ENCODE measurements around the gene KBTBD12. TPM values are rescaled to one million over a fixed set of nuclear protein-coding genes. Genes with fewer than 3 reads are reported as not detected.

KBTBD12 gene
- total RNA-seq, 2 donors from 2014 or later: not detected

GRCh38 chr3:127940116-127940515 lies 25.1 kb downstream of the KBTBD12 start:
- peaks cover 0 to 2% of the 10 kb centered on the region in 2 donors for H3K9me3 Mint-ChIP-seq
- ATAC-seq (replicated peaks in 1 of 2): no peak
- no peaks in the 10 kb centered on the region for H3K4me1 Mint-ChIP-seq (ENCODE audit: low read depth)
- H3K36me3 Mint-ChIP-seq (ENCODE audit: insufficient read depth in 2 of 2): no peaks in the 10 kb centered on the region
- H3K27ac Mint-ChIP-seq: no peak overlapping the region
- H3K4me3 Mint-ChIP-seq: no peak overlapping the region
- no peak for DNase-seq
- H3K27me3 Mint-ChIP-seq (ENCODE audit: low read depth): peaks cover 10% of the 10 kb centered on the region

- Mint-ChIP-seq H3K36me3 (ENCODE audit: insufficient read depth in 2 of 2) (no peaks in the 10 kb centered on the region), H3K27me3 (ENCODE audit: low read depth) (peaks cover 25% of the 10 kb centered on the region), H3K4me1 (ENCODE audit: low read depth) (no peaks in the 10 kb centered on the region), H3K9me3 (peaks cover 0 to 2% of the 10 kb centered on the region in 2 donors), H3K4me3 (no peak overlapping the region), H3K27ac (no peak overlapping the region)
- ATAC-seq (replicated peaks in 1 of 2) (no peak), DNase-seq (no peak)
Observed at GRCh38 chr3:127942613-127943012, 27.6 kb downstream of the KBTBD12 start.

DNA sequence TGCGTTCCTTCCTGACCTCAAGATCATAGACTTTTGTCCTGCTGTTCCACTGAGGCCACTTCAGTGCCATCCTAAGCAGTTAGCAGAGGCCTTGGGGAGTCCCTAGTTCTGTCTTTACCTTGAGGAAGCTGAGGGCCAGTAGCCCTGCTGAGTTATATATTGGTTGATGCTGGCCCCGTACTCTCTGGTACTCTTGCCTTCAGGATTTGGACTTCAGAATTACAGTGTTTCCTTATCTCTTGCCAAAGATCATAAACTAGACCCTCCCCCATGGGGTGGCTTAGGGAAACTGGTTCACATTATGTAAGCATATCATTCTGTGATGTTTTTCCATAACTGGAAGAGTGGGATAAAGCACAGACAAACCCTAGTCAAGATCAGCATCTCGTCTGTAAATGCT lies 33.2 kb downstream of the KBTBD12 start:
- no peaks in the 10 kb centered on the region for H3K36me3 Mint-ChIP-seq (ENCODE audit: insufficient read depth in 2 of 2)
- no peak for ATAC-seq (replicated peaks in 1 of 2)
- H3K4me3 Mint-ChIP-seq: no peak overlapping the region
- H3K27me3 Mint-ChIP-seq (ENCODE audit: low read depth): peaks cover 34% of the 10 kb centered on the region
- DNase-seq: no peak
- H3K27ac Mint-ChIP-seq: no peak overlapping the region
- no peaks in the 10 kb centered on the region for H3K9me3 Mint-ChIP-seq
- no peaks in the 10 kb centered on the region for H3K4me1 Mint-ChIP-seq (ENCODE audit: low read depth)

DNA sequence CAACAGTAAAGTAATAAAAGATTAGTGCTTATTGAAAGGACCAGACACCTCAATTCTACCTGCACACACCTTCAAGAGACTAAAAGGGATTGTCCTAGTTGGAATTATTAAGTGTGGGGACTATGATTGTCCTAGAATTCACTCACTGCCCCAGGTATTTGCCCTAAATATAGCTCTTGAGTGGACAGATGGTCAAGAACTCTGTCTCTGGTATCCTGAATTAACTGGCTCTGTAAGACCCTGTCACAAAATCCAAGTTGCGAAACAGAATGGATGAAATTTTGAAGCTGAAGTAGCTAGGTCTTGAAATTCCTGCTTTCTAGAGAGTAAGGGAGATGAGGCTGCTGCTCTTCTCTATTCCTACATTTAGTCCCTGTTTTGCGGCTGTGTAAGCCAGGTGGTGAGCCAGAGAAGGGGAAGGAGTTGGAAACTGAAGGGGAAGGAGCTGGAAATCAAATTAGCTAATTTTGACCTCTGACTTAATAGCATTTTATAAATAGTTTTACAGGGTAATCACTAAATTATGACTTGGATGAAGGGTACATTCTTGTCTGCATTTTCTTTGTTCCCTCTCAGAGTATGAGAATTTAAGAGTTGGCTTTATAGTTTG lies 34.5 kb downstream of the KBTBD12 start:
- Mint-ChIP-seq H3K9me3 (no peaks in the 10 kb centered on the region), H3K4me3 (no peak overlapping the region), H3K4me1 (ENCODE audit: low read depth) (no peaks in the 10 kb centered on the region), H3K36me3 (ENCODE audit: insufficient read depth in 2 of 2) (no peaks in the 10 kb centered on the region), H3K27me3 (ENCODE audit: low read depth) (peaks cover 37% of the 10 kb centered on the region), H3K27ac (no peak overlapping the region)
- ATAC-seq (replicated peaks in 1 of 2) (no peak), DNase-seq (no peak)

DNA sequence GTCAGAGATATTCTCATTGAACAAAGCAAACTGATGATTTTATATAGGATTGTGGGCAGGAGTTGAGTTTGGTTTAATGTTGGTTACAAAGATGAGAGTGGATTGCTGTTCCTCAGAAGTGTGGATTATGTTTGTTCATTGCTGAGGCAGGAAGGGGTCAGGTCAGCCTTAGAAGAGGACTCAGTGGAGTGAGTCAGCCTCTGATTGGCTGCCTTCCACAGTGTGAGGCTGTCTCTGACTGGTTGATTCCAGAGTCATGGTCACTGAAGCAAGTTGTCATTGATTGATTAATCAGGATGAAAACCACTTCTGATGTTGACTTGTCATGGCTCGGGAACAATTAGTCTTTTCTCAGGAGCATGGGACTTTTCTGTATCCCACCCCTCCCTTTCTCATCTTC lies 36.2 kb downstream of the KBTBD12 start:
- H3K4me1 Mint-ChIP-seq (ENCODE audit: low read depth): no peaks in the 10 kb centered on the region
- H3K36me3 Mint-ChIP-seq (ENCODE audit: insufficient read depth in 2 of 2): no peaks in the 10 kb centered on the region
- ATAC-seq (replicated peaks in 1 of 2) (no peak), DNase-seq (no peak)
- no peak overlapping the region for H3K4me3 Mint-ChIP-seq
- peaks cover 44% of the 10 kb centered on the region for H3K27me3 Mint-ChIP-seq (ENCODE audit: low read depth)
- H3K27ac Mint-ChIP-seq: no peak overlapping the region
- H3K9me3 Mint-ChIP-seq: no peaks in the 10 kb centered on the region

DNA sequence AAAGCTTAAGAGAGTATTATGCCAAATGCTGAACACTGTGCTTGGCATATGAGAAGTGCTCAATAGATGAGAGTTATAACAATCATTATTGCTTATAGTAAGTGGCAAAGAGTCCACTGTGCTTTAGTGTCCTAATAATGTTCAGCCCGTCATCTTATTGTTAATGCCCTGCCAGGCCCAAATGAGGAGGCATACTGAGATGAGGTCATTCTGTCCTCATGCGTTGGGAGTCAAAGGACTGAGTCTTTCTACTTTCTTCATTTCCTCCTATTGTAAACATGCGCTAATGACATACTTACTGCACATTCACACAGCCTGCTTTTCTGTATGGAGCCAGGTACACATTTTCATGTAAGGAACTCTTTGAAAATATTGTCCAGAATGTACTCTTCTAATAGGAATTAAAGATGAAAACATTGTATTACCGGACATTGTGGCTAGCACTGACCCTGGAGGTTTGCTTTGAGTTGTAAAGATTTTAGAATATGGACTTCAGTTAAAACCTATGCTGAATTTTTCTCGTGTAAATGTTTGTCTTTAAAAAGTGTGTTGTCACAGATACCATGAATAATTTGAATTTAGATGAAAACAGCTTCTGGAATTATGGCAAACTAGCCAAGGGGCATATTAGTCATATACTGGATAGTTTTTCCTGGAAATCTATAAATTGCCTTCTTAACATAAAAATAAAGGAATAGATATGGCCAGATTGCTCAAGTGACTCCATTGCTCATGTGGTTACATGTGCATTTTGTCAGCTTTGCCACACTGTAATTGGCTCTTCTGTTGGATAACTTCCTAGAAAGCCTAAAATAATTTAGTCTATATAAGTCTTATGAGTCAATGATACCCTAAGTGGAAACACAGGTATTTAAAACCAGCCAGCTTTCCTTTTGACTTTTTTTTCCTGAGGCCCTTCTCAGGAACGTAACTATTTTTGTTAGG lies 38.3 kb downstream of the KBTBD12 start:
- no peak for ATAC-seq (replicated peaks in 1 of 2)
- H3K4me3 Mint-ChIP-seq: no peak overlapping the region

GRCh38 chr3:127954640-127955039 lies 39.6 kb downstream of the KBTBD12 start:
- Mint-ChIP-seq H3K4me3 (no peak overlapping the region), H3K36me3 (ENCODE audit: insufficient read depth in 2 of 2) (no peaks in the 10 kb centered on the region), H3K9me3 (no peaks in the 10 kb centered on the region), H3K27ac (no peak overlapping the region), H3K4me1 (ENCODE audit: low read depth) (no peaks in the 10 kb centered on the region), H3K27me3 (ENCODE audit: low read depth) (peaks cover 26% of the 10 kb centered on the region)
- DNase-seq: no peak
- ATAC-seq (replicated peaks in 1 of 2): no peak

More for the DNA sequence above, 38.3 kb downstream of the KBTBD12 start:
- H3K36me3 Mint-ChIP-seq (ENCODE audit: insufficient read depth in 2 of 2): no peaks in the 10 kb centered on the region
- H3K4me1 Mint-ChIP-seq (ENCODE audit: low read depth): no peaks in the 10 kb centered on the region
- H3K9me3 Mint-ChIP-seq: no peaks in the 10 kb centered on the region
- DNase-seq: no peak
- H3K27me3 Mint-ChIP-seq (ENCODE audit: low read depth): peaks cover 26% of the 10 kb centered on the region
- H3K27ac Mint-ChIP-seq: no peak overlapping the region

DNA sequence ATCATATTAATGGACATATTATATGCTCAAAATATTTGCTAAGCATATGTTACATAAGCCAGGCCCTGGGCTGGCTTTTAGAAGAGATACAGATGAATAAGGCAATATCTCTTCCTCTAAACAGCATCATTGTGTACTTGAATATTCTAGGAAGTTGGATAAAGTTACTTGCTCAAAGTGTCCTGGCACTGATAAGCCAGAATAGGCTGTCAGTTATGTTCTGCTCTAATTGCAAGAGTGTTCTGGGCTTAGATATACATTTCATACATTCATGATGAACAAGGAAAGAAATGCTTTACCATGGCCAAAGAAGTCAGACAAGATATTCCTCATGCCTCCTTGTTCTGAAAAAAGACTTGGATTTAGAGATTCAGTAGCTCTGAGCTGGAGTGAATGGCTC lies 40.7 kb downstream of the KBTBD12 start:
- peaks cover 18% of the 10 kb centered on the region for H3K27me3 Mint-ChIP-seq (ENCODE audit: low read depth)
- no peak for DNase-seq
- no peak overlapping the region for H3K4me3 Mint-ChIP-seq
- no peaks in the 10 kb centered on the region for H3K9me3 Mint-ChIP-seq
- no peaks in the 10 kb centered on the region for H3K4me1 Mint-ChIP-seq (ENCODE audit: low read depth)
- ATAC-seq (replicated peaks in 1 of 2): no peak
- no peak overlapping the region for H3K27ac Mint-ChIP-seq
- no peaks in the 10 kb centered on the region for H3K36me3 Mint-ChIP-seq (ENCODE audit: insufficient read depth in 2 of 2)

DNA sequence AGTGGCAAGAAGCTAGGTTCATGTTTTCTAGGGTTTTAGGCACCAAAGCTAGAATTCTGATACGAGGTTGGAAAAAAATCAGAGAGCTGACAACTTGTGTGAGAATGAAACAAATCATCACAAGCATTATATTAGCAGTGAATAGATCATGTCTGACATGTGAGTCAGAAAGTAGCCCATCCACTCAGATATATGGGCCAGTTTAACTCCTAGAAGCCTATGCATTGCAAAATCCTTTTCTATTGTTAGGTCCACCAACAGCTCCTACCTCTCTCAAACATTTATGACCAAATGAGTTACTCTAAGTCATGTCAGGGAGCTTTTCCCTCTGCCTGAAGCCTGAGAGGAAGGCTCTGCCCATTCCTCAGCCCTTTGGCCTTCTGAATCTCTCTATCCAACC lies 44.0 kb downstream of the KBTBD12 start:
- Mint-ChIP-seq H3K36me3 (ENCODE audit: insufficient read depth in 2 of 2) (no peaks in the 10 kb centered on the region), H3K27ac (no peak overlapping the region), H3K9me3 (no peaks in the 10 kb centered on the region), H3K27me3 (ENCODE audit: low read depth) (peaks cover 11% of the 10 kb centered on the region), H3K4me1 (ENCODE audit: low read depth) (no peaks in the 10 kb centered on the region), H3K4me3 (no peak overlapping the region)
- no peak for ATAC-seq (replicated peaks in 1 of 2)
- no peak for DNase-seq

GRCh38 chr3:127959873-127960272 lies 44.8 kb downstream of the KBTBD12 start:
- no peak overlapping the region for H3K27ac Mint-ChIP-seq
- H3K4me3 Mint-ChIP-seq: no peak overlapping the region
- no peaks in the 10 kb centered on the region for H3K4me1 Mint-ChIP-seq (ENCODE audit: low read depth)
- peaks cover 5% of the 10 kb centered on the region for H3K27me3 Mint-ChIP-seq (ENCODE audit: low read depth)
- DNase-seq (no peak), ATAC-seq (replicated peaks in 1 of 2) (no peak)
- no peaks in the 10 kb centered on the region for H3K36me3 Mint-ChIP-seq (ENCODE audit: insufficient read depth in 2 of 2)
- H3K9me3 Mint-ChIP-seq: no peaks in the 10 kb centered on the region

- DNase-seq: no peak
- H3K4me1 Mint-ChIP-seq (ENCODE audit: low read depth): no peaks in the 10 kb centered on the region
- H3K36me3 Mint-ChIP-seq (ENCODE audit: insufficient read depth in 2 of 2): no peaks in the 10 kb centered on the region
- H3K4me3 Mint-ChIP-seq: no peak overlapping the region
- H3K27me3 Mint-ChIP-seq (ENCODE audit: low read depth): peaks cover 2% of the 10 kb centered on the region
- H3K27ac Mint-ChIP-seq: no peak overlapping the region
- no peaks in the 10 kb centered on the region for H3K9me3 Mint-ChIP-seq
- no peak for ATAC-seq (replicated peaks in 1 of 2)
Observed at GRCh38 chr3:127960421-127960965, 45.5 kb downstream of the KBTBD12 start.

GRCh38 chr3:127961124-127961523 lies 46.1 kb downstream of the KBTBD12 start:
- no peaks in the 10 kb centered on the region for H3K4me1 Mint-ChIP-seq (ENCODE audit: low read depth)
- H3K27me3 Mint-ChIP-seq (ENCODE audit: low read depth): peaks cover 8% of the 10 kb centered on the region
- H3K9me3 Mint-ChIP-seq: no peaks in the 10 kb centered on the region
- no peak for DNase-seq
- ATAC-seq (replicated peaks in 1 of 2): no peak
- no peak overlapping the region for H3K4me3 Mint-ChIP-seq
- no peaks in the 10 kb centered on the region for H3K36me3 Mint-ChIP-seq (ENCODE audit: insufficient read depth in 2 of 2)
- H3K27ac Mint-ChIP-seq: no peak overlapping the region

- Mint-ChIP-seq H3K36me3 (ENCODE audit: insufficient read depth in 2 of 2) (no peaks in the 10 kb centered on the region), H3K27me3 (ENCODE audit: low read depth) (peaks cover 17% of the 10 kb centered on the region), H3K27ac (no peak overlapping the region), H3K4me1 (ENCODE audit: low read depth) (no peaks in the 10 kb centered on the region), H3K4me3 (no peak overlapping the region), H3K9me3 (no peaks in the 10 kb centered on the region)
- DNase-seq: no peak
- no peak for ATAC-seq (replicated peaks in 1 of 2)
Observed at GRCh38 chr3:127961963-127962362, 46.9 kb downstream of the KBTBD12 start.
